GM18511 (cell line): ENCODE data around the gene METTL26.
"Not testable (repeated sequence)": the region's sequence is repeated elsewhere in the genome, so short reads cannot be mapped to it uniquely, and the experiment has no call there.

Experiments
- ATAC-seq: cut with Tn5 transposase; IDR thresholded peaks from one replicate; pipeline ENCODE4 v1.9.1; 2021; ENCODE audit warnings: mild to moderate bottlenecking, moderate library complexity; ENCODE audit not compliant: unreplicated experiment

The METTL26 gene

DNA sequence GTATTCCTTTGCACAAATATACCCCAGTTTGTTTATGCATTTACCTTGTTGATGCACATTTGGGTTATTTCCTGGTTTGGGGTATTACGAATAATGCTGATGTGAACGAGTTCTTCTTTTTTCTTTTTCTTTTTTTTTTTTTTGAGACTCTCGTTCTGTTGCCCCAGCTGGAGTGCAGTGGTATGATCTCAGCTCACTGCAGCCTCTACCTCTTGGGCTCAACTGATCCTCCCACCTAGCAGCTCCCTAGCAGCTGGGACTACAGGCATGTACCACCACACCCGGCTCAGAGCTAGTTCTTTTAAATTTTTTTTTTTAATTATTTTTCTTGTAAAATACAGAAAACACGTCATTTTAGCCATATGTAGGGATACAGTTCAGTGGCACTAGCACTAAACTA, 32.2 kb downstream of the METTL26 start:
- ATAC-seq, result no peak

DNA sequence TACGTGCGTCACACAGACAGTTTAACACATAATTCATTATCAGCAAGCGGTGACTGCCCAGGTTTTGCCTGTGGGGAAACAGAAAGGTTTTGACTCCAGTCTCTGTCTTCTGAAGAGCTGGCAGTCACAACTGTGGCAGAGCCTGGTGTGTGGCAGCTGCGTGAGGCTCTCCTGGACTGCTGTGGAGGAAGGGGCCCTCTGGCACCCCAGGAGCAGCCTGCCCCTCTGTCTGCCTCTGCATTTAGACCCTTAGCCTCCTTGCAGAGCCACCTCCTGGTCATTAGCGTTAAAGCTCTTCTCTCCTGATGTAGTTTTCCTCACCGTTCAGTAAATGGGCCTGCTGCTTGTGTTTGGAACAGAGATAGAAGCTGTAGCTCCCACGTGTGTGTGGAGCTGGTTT, 35.3 kb downstream of the METTL26 start:
- no peak for ATAC-seq

DNA sequence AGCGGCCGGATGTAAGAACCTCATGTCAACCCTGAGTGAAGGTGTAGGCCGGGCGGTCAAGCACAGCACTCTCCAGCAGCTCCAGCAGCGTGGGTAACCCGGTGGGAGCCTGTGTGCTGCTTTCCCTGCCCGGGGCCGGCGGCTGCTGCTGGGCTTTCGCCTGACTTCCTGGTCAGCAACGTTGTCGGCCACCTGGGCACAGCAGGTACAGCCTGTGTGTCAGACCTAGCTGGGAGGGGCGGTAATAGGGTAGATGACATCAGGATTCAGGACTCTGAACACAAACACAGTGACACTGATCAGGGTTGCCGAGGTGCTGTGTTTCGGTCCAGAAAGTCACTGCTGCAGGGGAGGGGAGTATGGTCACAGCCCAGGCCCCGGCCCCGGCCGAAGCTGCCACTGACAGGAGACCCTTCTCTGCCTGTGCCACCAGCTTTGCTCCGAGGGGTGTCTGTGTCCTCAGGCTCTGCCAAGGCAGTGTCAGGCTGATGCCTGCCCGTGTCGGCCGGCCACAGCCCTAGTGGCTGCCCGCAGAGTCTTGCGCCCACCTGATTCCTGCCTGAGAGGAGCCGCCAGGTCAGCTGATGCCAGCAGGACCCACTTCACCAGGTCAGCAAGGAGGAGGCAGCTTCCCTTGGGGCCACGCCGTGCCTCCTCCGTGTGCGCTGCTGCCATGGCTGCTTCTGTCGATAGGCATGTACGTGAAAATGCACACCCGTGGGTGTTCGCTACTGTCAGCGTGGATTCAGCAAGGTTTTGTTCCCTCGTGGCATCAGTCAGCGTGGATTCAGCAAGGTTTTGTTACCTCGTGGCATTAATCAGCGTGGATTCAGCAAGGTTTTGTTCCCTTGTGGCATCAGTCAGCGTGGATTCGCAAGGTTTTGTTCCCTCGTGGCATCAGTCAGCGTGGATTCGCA, 37.0 kb downstream of the METTL26 start:
- no peak for ATAC-seq

GRCh38 chr16:597655-598054, 38.5 kb downstream of the METTL26 start:
- ATAC-seq, result not testable (repeated sequence)

GRCh38 chr16:596736-597060, 39.4 kb downstream of the METTL26 start:
- ATAC-seq, result no peak

DNA sequence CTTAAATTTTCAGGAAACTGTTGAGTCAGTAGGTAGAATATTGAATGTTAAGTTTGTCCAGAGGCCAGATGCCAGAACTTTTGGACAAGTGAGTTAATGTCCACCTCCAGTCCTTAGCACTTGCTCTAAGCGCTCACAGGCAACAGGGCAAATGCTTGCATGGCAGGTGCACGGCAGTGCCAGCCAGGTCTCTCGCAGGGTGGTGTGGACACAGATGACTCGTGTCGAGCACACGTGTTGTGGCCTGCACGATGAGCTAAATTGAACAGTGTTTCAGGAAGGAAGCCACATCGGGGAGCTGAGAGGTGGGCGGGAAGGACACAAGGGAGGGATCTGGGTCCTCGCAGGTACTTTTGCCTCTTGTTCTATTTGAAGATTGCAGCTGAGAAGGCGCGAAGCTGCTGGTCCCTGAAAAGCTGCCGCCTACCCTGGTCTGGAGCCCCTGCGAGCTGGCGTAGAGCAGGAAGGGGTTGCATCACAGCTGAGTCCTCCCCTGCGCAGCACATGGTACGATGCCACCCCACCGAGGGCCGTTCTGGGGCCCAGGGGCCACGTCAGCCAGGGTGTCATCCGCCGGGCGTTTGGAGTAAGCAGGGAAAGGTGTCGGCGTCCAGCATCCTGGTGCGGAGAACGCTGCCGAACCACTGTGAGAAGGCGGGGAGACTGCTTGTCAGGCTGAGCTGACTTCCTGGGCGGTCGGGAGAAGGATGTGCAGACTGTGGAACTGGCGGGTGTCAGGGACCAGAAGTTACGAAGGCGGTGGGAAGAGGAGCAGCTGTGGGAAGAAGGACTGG, 40.0 kb downstream of the METTL26 start:
- no peak for ATAC-seq

GRCh38 chr16:595094-595528, 41.0 kb downstream of the METTL26 start:
- ATAC-seq, result no peak

DNA sequence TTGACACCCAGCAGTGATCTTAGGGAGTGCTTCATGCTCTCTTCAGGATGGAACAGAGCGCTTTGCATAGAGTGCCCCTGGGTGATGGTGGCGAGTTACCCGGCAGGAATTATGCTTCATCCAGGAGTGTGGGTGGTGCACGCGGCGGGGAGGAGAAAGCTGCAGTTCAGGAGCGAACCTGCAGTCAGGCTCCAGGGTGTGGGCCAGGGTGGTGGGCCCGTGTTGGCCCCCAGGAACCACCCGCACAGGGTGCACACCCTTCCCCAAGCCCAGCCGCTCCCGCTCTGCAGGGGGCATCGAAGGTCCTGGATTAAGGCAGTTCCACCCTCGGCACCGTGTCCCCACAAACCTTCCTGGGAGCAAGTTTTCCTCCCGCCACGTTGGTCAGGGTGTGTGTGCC, 42.3 kb downstream of the METTL26 start:
- no peak for ATAC-seq

- no peak for ATAC-seq
These were observed 42.7 kb downstream of the METTL26 start for GRCh38 chr16:593406-593805.

GRCh38 chr16:592518-593306, 43.4 kb downstream of the METTL26 start:
- ATAC-seq, result no peak

- ATAC-seq, result no peak
These were observed 44.1 kb downstream of the METTL26 start for GRCh38 chr16:591892-592517.

DNA sequence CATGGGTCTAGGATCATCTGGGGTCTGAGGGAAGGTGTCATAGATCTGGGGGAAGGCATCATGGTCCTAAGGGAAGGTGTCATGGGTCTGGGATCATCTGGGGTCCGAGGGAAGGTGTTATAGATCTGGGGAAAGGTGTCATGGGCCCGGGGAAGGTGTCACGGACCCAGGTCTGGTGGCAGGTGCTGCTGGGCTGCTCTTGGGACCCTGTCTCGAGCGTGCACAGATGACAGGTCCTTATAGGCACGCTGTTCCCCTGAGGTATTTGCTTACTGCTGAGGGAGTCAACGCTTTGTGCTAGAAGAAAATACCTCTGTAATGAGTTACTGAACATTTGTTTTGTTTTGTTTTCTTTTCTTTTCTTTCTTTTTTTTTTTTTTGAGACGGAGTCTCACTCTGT, 44.9 kb downstream of the METTL26 start:
- no peak for ATAC-seq

DNA sequence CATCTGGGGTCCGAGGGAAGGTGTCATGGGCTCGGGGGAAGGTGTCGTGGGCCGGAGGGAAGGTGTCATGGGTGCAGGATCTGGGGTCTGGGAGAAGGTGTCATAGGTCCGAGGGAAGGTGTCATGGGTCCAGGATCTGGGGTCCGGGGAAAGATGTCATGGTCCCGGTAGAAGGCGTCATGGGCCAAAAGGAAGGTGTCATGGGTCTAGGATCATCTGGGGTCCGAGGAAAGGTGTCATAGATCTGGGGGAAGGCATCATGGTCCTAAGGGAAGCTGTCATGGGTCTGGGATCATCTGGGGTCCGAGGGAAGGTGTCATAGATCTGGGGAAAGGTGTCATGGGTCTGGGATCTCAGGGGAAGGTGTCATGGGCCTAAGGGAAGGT, 45.3 kb downstream of the METTL26 start:
- no peak for ATAC-seq

GRCh38 chr16:590188-590814, 45.8 kb downstream of the METTL26 start:
- peak; percentile 4 for ATAC-seq

GRCh38 chr16:589658-590187, 46.4 kb downstream of the METTL26 start, which contains the start of gene RAB40C:
RAB40C (plus strand) TSS chr16:590066; CDS start chr16:590292, 226 bp downstream.
- peak; percentile 84 for ATAC-seq

DNA sequence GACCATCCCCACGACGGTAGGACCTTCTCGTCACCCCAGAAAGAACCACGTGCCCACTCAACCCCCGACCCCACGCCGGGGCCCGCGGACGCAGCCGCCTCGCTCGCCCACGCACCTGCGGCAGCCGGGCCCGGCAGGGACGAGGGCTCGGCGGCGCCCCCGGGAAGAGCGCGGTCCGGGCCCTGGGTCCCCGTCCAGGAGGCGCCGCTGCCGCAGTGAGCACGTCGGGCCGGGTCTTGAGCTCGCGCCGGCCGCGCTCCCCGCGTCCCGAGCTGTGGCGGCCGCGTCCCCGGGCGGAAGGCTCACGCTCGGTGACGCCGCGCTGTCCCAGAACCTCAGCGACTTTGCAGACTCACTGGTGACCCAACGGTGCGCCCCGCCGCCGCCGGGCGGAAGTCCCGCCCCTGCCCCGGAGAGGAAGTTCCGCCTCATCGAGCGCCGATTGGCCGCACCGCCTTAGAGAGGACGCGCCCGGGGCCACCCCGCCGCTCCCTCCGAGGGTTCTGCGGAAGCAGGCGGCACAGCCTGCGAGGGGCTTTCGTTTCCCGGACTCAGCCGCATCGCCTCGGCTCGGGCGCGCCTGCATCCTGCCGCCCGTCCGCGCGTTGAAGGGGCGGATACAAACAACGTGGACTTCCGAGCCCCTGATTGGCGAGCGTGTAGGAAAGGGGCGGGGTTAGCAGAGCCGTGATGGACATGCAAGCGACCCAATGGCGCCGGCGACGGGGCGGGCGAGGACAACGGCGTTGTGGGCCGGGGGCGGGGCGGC, 47.0 kb downstream of the METTL26 start:
- ATAC-seq, result peak; percentile 77

GRCh38 chr16:588639-588888, 47.5 kb downstream of the METTL26 start:
- ATAC-seq, result peak; percentile 3

- no peak for ATAC-seq
These were observed 49.2 kb downstream of the METTL26 start for GRCh38 chr16:586645-587590.
